K562 (cell line): Measurements from ENCODE around the gene MBD1.
"Not testable (repeated sequence)": the region's sequence is repeated elsewhere in the genome, so short reads cannot be mapped to it uniquely, and the experiment has no call there.

Experiments
- EP300 ChIP-seq: IDR thresholded peaks from 2 replicates; pipeline ENCODE4 v1.6.1; 2012; ENCODE audit warnings: low read length, improper control_type of control experiment
- HDAC8 ChIP-seq: fragments of 450-650 bp; IDR thresholded peaks from 2 replicates; pipeline ENCODE4 v1.6.1; 2016; ENCODE audit warnings: mild to moderate bottlenecking, missing genetic modification characterization, moderate library complexity, missing compliant biosample characterization
- TCFL5 ChIP-seq: fragments of 250-450 bp; sonication (Bioruptor Pico); conservative IDR thresholded peaks from 2 replicates; pipeline ENCODE4 v1.6.1; 2021; ENCODE audit warnings: mild to moderate bottlenecking, moderate library complexity, matching md5 sums

GRCh38 chr18:50241768-50242167 is 39.6 kb downstream of the MBD1 start:
- TF ChIP-seq HDAC8; EP300; TCFL5 (CRISPR knock-in tag): not testable (repeated sequence)
